Adrenal gland (tissue), 12 donors: ENCODE data around the gene SHANK2. TPM values are rescaled to one million over a fixed set of nuclear protein-coding genes. Genes with fewer than 3 reads are reported as not detected.

ENCODE experiments used
- DNase-seq, 7 donors: peaks; one replicate each; pipeline ENCODE4 v3.0.0-alpha.2; 2019 to 2020
- H3K27ac ChIP-seq, 5 donors: fragments of 200-600 bp; sonication (generic) in 4 of 5; 1 replicate in 3 of 5; 2 replicates in 2 of 5; pipeline versions ENCODE4 v1.5.1 to v1.8.0; 2016 to 2020; ENCODE audit warnings: mild to moderate bottlenecking in 1 of 5
- H3K27me3 ChIP-seq: fragments of 200-600 bp; 2 replicates; pipeline ENCODE4 v1.8.0; 2021
- H3K36me3 ChIP-seq, 2 donors: fragments of 200-600 bp; replicated peaks in 1 of 2; 1 replicate in 1 of 2; 2 replicates in 1 of 2; pipeline versions ENCODE4 v1.5.1 to v1.8.0; 2018 to 2022
- H3K4me1 ChIP-seq, 2 donors: fragments of 200-600 bp; replicated peaks in 1 of 2; 1 replicate in 1 of 2; 2 replicates in 1 of 2; pipeline versions ENCODE4 v1.5.1 to v1.8.0; 2018 to 2021
- H3K4me3 ChIP-seq, 4 donors: fragments of 200-600 bp; sonication (generic) in 3 of 4; one replicate each; pipeline ENCODE4 v1.5.1; 2016 to 2018
- H3K9me3 ChIP-seq, 3 donors: fragments of 200-600 bp; sonication (generic) in 1 of 3; replicated peaks in 1 of 3; 1 replicate in 2 of 3; 2 replicates in 1 of 3; pipeline versions ENCODE4 v1.5.1 to v1.8.0; 2016 to 2021
- POLR2A ChIP-seq, 2 donors: fragments of 450-650 bp; IDR thresholded peaks; one replicate each; pipeline ENCODE4 v1.6.1; 2017; ENCODE audit warnings: antibody characterized with exemption in 2 of 2, mild to moderate bottlenecking in 2 of 2, moderate library complexity in 1 of 2
- WGBS, 4 donors: extraction: QIAGEN DNeasy Blood & Tissue Kit in 2 of 4; methylation state at CpG; one replicate each; pipeline versions ENCODE4 v1.1.5 to v1.1.7; 2013 to 2017; 5-methylcytosine and 5-hydroxymethylcytosine counted together
- intact Hi-C, 2 donors: fragments of 100-400 bp; cut with DNase I; formaldehyde crosslinking; loops; one replicate each; pipeline versions ENCODE4 v1.14.1 to v1.15.0; 2022 to 2023
- polyA plus RNA-seq, 3 donors: library from polyadenylated mRNA; stranded (reverse); fragments of 200-250 nt in 2 of 3; fragments of 350-450 nt in 1 of 3; fragmentation: Illumina TruSeq in 1 of 3; extraction: RNeasy Lipid Tissue Mini Kit (QIAGEN cat#74804) in 1 of 3; gene quantifications; one replicate each; pipeline ENCODE4 v1.2.3, GENCODE V29; 2013 to 2014
- total RNA-seq, 9 donors: library from RNA; depleted of rRNA in 4 of 9; stranded (reverse); fragments of >200 nt in 4 of 9; fragments of 120-200 nt in 1 of 9; fragmentation: NEBNext Ultra II Directional in 1 of 9; extraction: Animal tissue kit (Norgen Biotek cat#: 25700) in 1 of 9; gene quantifications; one replicate each; pipeline versions ENCODE4 v1.1.0 to v1.2.4, GENCODE V29; 2013 to 2023
- TF ChIP-seq, protein P1 (sequence below), 6 experiments: fragments of 450-650 bp in 4 of 6; fragments of 200-600 bp in 2 of 6; sonication (generic) in 1 of 6; IDR thresholded peaks; 1 replicate in 5 of 6; 2 replicates in 1 of 6; pipeline versions ENCODE4 v1.5.1 to v1.8.0; 2016 to 2021; ENCODE audit warnings: antibody characterized with exemption in 6 of 6, mild to moderate bottlenecking in 2 of 6, moderate library complexity in 1 of 6
- donor health status: healthy with polysubstance abuse.
- donor health status: Bipolar disorder and iron deficiency.
- donor health status: DM: yes; HTN: yes; CAD: no.
- donor health status: DM: no; HTN: no; CAD: no.
- donor health status: DM: no; HTN: no; CAD: no.
- donor health status: DM: yes; HTN: yes; CAD: no.

Gene SHANK2
- total and polyA plus RNA-seq, 12 donors: 0.77 to 6.4 (median 2.3) TPM

DNA sequence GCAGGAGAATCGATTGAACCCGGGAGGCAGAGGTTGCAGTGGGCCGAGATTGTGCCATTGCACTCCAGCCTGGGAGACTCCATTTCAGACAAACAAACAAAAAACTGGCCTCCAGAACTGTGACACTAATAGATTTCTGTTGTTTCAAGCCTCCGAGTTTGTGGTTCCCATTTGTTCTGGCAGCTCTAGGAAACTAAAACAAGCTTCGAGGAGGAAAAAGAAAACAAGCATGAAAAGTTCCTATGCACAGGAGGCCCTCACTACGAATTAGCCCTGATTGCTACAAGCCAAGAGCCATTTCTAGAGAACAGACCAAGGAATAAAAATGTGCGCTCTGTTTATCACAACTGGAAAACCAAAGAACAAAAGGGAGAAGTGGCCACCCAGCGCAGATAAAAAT is 47.8 kb upstream of the SHANK2 start:
- no peaks in the 10 kb centered on the region for H3K36me3 ChIP-seq
- 60 to 71% (median 67%) methylated on average over 8 of the region's 8 CpGs for WGBS, 4 donors
- intact Hi-C loops: no loop called here
- no peak for DNase-seq
- no peak for TF ChIP-seq POLR2A (IDR thresholded peaks at IDR 0.05)
- TF ChIP-seq, protein P1, sequence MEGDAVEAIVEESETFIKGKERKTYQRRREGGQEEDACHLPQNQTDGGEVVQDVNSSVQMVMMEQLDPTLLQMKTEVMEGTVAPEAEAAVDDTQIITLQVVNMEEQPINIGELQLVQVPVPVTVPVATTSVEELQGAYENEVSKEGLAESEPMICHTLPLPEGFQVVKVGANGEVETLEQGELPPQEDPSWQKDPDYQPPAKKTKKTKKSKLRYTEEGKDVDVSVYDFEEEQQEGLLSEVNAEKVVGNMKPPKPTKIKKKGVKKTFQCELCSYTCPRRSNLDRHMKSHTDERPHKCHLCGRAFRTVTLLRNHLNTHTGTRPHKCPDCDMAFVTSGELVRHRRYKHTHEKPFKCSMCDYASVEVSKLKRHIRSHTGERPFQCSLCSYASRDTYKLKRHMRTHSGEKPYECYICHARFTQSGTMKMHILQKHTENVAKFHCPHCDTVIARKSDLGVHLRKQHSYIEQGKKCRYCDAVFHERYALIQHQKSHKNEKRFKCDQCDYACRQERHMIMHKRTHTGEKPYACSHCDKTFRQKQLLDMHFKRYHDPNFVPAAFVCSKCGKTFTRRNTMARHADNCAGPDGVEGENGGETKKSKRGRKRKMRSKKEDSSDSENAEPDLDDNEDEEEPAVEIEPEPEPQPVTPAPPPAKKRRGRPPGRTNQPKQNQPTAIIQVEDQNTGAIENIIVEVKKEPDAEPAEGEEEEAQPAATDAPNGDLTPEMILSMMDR (IDR thresholded peaks at IDR 0.05): no peak
- H3K27ac ChIP-seq: no peak overlapping the region
- peaks cover 14% of the 10 kb centered on the region for H3K27me3 ChIP-seq
- no peak overlapping the region for H3K4me3 ChIP-seq
- no peaks in the 10 kb centered on the region for H3K4me1 ChIP-seq
- H3K9me3 ChIP-seq: no peaks in the 10 kb centered on the region

DNA sequence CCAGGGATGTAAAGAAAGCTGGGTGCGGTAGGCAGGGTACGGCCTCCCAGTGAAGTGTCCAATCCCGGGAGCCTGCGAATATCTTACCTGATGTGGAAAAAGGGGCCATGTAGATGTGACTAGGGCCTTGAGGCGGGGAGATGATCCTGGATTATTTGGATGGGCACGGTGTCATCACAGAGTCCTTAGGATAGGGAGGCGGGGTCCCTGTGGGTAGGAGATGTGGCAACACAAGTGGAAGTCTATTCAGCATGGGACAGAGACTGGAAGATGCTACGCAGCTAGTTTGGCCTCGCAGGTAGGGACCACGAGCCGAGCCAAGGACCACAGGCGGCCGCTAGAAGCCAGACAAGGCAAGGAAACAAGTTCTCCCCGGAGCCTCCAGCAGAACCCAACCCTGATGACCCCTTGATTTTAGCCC is 46.4 kb upstream of the SHANK2 start:
- H3K4me1 ChIP-seq: no peaks in the 10 kb centered on the region
- no peak for TF ChIP-seq POLR2A (IDR thresholded peaks at IDR 0.05)
- TF ChIP-seq, protein P1 (IDR thresholded peaks at IDR 0.05): no peak
- H3K36me3 ChIP-seq: no peaks in the 10 kb centered on the region
- intact Hi-C loops: no loop called here
- no peak overlapping the region for H3K4me3 ChIP-seq
- peak in 1 of 7 donors; percentile 25 for DNase-seq
- no peak overlapping the region for H3K27ac ChIP-seq
- H3K9me3 ChIP-seq: no peaks in the 10 kb centered on the region
- WGBS, 4 donors: 88 to 91% (median 91%) methylated on average over 14 of the region's 14 CpGs
- H3K27me3 ChIP-seq: peaks cover 17% of the 10 kb centered on the region

DNA sequence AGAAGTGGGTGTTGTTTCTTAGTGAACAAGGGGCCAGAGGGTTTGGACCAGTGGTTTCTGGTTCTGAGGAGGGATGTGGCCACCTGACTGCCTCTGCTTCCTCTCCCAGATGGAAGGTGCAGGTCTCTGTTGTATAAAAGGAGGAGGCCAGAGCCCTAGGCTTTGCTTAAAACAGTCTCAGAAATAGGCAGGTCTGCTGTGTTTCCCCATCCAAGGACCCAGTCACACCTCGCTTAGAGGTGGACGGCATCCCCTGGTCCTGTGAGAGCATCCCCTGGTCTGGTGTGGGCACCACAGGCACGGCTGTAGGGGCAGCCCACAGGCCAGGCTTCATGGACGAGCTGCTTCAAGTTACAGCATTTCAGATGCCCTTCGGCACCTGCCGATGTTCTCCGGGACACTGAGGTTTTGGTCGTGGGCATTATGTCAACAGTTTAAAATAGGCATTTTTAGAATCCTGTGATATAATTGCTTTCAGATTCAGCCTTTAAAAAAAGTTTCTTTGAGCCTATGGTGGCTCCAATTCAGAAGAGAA is 45.7 kb upstream of the SHANK2 start:
- DNase-seq: peak in 1 of 7 donors; percentile 18
- Histone ChIP-seq H3K36me3 (no peaks in the 10 kb centered on the region), H3K9me3 (no peaks in the 10 kb centered on the region), H3K27ac (no peak overlapping the region), H3K4me1 (no peaks in the 10 kb centered on the region), H3K4me3 (no peak overlapping the region), H3K27me3 (peaks cover 17% of the 10 kb centered on the region)
- 73 to 92% (median 85%) methylated on average over 4 to 8 of the region's 8 CpGs for WGBS, 4 donors
- intact Hi-C loops: no loop called here
- no peak for TF ChIP-seq POLR2A (IDR thresholded peaks at IDR 0.05)
- TF ChIP-seq, protein P1 (IDR thresholded peaks at IDR 0.05): no peak

DNA sequence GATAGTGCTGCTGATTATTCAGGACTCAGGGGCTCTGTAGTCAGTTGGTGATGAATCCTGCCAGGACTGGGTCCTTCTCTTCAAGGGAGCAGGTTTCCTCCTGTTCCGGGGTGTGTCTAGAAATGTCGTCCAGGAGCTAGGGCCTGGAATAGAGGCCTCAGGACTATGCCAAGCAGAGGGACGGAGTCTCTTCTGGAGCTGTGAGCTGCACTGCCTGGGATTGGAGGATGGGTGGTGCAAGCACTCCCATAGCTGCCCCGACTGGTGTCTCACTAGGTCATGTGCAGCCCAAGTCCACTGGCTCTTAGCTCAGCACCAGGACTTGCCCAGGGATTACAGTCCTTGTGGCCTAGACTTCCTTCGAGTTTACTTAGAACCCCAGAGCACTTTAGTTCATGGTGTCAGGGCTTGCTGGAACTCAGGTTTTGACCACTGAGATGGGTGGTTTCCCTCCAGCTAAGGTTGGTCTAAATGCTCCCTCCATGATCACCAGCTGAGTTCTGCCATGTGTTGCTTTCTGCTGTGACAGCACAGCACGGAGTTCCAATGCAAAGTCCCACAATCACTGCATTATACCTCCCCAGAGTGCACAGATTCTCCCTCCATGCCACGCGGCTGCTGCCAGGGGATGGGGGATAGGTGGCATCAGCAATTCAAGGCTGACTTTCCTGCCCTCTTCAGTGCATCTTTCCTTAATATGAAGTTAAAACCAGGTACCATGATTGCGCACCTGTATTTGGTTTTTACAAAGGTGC is 42.6 kb upstream of the SHANK2 start:
- H3K27me3 ChIP-seq: peaks cover 14% of the 10 kb centered on the region
- H3K4me1 ChIP-seq: no peaks in the 10 kb centered on the region
- TF ChIP-seq, protein P1 (IDR thresholded peaks at IDR 0.05): no peak
- no peak for TF ChIP-seq POLR2A (IDR thresholded peaks at IDR 0.05)
- no peaks in the 10 kb centered on the region for H3K9me3 ChIP-seq
- 80 to 90% (median 85%) methylated on average over 4 to 9 of the region's 9 CpGs for WGBS, 4 donors
- H3K36me3 ChIP-seq: no peaks in the 10 kb centered on the region
- DNase-seq: peak in 1 of 7 donors; percentile 5
- intact Hi-C loops: no loop called here
- no peak overlapping the region for H3K4me3 ChIP-seq
- H3K27ac ChIP-seq: no peak overlapping the region
